GM23248 (cell line): ENCODE results near the gene UMAD1.

Source experiments
- EZH2 ChIP-seq: fragments of 200-600 bp; sonication (generic); IDR thresholded peaks from 2 replicates; pipeline ENCODE4 v1.6.1; 2018; ENCODE audit warnings: antibody characterized with exemption, mild to moderate bottlenecking; ENCODE audit not compliant: insufficient read depth, poor library complexity, severe bottlenecking
- EZH2phosphoT487 ChIP-seq: fragments of 200-600 bp; sonication (generic); IDR thresholded peaks from 2 replicates; pipeline ENCODE4 v1.6.1; 2018; ENCODE audit warnings: antibody characterized with exemption, moderate library complexity, mild to moderate bottlenecking, low read depth; ENCODE audit not compliant: insufficient read depth

GRCh38 chr7:7738177-7738576, 97.6 kb downstream of the UMAD1 start:
- TF ChIP-seq EZH2 = no peak
- no peak for TF ChIP-seq EZH2phosphoT487
